Heart left ventricle (tissue), 16 donors: ENCODE results near the gene GMCL1. TPM values are rescaled to one million over a fixed set of nuclear protein-coding genes. Genes with fewer than 3 reads are reported as not detected.

ENCODE experiments used
- ATAC-seq, 4 donors: fragments of 200-7000 bp; cut with Tn5 transposase; one replicate each; pipeline ENCODE4 v1.9.1; 2020 to 2022; ENCODE audit warnings: moderate library complexity in 4 of 4, mild to moderate bottlenecking in 3 of 4, moderate number of reproducible peaks in 1 of 4
- DNase-seq, 5 donors: peaks; one replicate each; pipeline ENCODE4 v3.0.0-alpha.2; 2020
- H3K27ac ChIP-seq, 12 donors: fragments of 200-600 bp; sonication (generic) in 4 of 12; one replicate each; pipeline versions ENCODE4 v1.5.0 to v1.8.0; 2016 to 2022; ENCODE audit warnings: mild to moderate bottlenecking in 2 of 12
- H3K27me3 ChIP-seq, 9 donors: fragments of 200-600 bp; sonication (generic) in 2 of 9; one replicate each; pipeline versions ENCODE4 v1.5.1 to v1.8.0; 2016 to 2022; ENCODE audit warnings: mild to moderate bottlenecking in 3 of 9
- H3K36me3 ChIP-seq, 9 donors: fragments of 200-600 bp; sonication (generic) in 2 of 9; one replicate each; pipeline versions ENCODE4 v1.5.0 to v1.8.0; 2018 to 2022; ENCODE audit warnings: mild to moderate bottlenecking in 2 of 9
- H3K4me1 ChIP-seq, 12 donors: fragments of 200-600 bp; sonication (generic) in 4 of 12; one replicate each; pipeline versions ENCODE4 v1.5.0 to v1.8.0; 2016 to 2022; ENCODE audit warnings: mild to moderate bottlenecking in 3 of 12
- H3K4me3 ChIP-seq, 12 donors: fragments of 200-600 bp; sonication (generic) in 4 of 12; one replicate each; pipeline versions ENCODE4 v1.5.0 to v1.8.0; 2017 to 2022; ENCODE audit warnings: mild to moderate bottlenecking in 9 of 12, moderate library complexity in 4 of 12
- H3K9me3 ChIP-seq, 12 donors: fragments of 200-600 bp; sonication (generic) in 4 of 12; one replicate each; pipeline versions ENCODE4 v1.5.0 to v1.8.0; 2016 to 2022; ENCODE audit warnings: mild to moderate bottlenecking in 1 of 12
- POLR2A ChIP-seq, 2 donors: fragments of 450-650 bp; IDR thresholded peaks; one replicate each; pipeline ENCODE4 v1.6.1; 2017; ENCODE audit warnings: antibody characterized with exemption in 2 of 2, mild to moderate bottlenecking in 2 of 2, moderate library complexity in 2 of 2
- WGBS, 4 donors: extraction: QIAGEN DNeasy Blood & Tissue Kit in 2 of 4; methylation state at CpG; one replicate each; pipeline versions ENCODE4 v1.1.5 to v1.1.7; 2013 to 2018; 5-methylcytosine and 5-hydroxymethylcytosine counted together
- intact Hi-C, 10 donors: fragments of 100-400 bp; cut with DNase I; formaldehyde crosslinking; loops; one replicate each; pipeline versions ENCODE4 v1.11.1 to v1.14.2; 2022
- polyA plus RNA-seq, 2 donors: library from polyadenylated mRNA; stranded (reverse); fragments of 200-250 nt; gene quantifications; one replicate each; pipeline ENCODE4 v1.2.3, GENCODE V29; 2013
- total RNA-seq, 9 donors: library from RNA; depleted of rRNA in 2 of 9; stranded (reverse); fragments of >200 nt in 2 of 9; fragmentation: NEBNext Ultra II Directional in 3 of 9; extraction: Animal tissue kit (Norgen Biotek cat#: 25700) in 3 of 9; gene quantifications; one replicate each; pipeline versions ENCODE4 v1.1.0 to v1.2.4, GENCODE V29; 2016 to 2023
- TF ChIP-seq, protein P1 (sequence below), 12 donors: fragments of 200-600 bp; sonication (generic) in 4 of 12; IDR thresholded peaks; one replicate each; pipeline versions ENCODE4 v1.5.0 to v1.8.0; 2018 to 2022; ENCODE audit warnings: antibody characterized with exemption in 12 of 12, mild to moderate bottlenecking in 5 of 12
- donor health status: ischemic (EF 13 %, LVEDD 7.1; RV severe dilation, severe dysfunction).
- donor health status: healthy with polysubstance abuse.
- donor health status: DM: no; HTN: yes; CAD: no.
- donor health status: DM: no; HTN: no; CAD: no.
- donor health status: ischemic (EF 25% LVEDD 6.9; RV normal size, moderate dysfunction).
- donor health status: ischemic (EF 25% LVEDD 5.7; RV mildly dilated, moderate dysfunction).
- donor health status: healthy.
- donor health status: DM: yes; HTN: yes; CAD: no.
- donor health status: ischemic (EF 35%, LVEDD 5.7; RV mildly dilated, moderate dysfunction).
- donor health status: nonischemic (EF 11% LVEDD 7.7; RV severe dilation, severe dysfunction).
- donor health status: DM: yes; HTN: yes; CAD: no.
- donor health status: PGD.
- donor health status: ischemic (EF 29% LVEDD 5.4; RV normal size, mild dysfunction).
- donor health status: nonischemic (EF 23%, LVEDD 6.1; RV moderate dilation, normal function).

The GMCL1 gene
- total and polyA plus RNA-seq, 11 donors: 1.8 to 7.2 (median 5.0) TPM

DNA sequence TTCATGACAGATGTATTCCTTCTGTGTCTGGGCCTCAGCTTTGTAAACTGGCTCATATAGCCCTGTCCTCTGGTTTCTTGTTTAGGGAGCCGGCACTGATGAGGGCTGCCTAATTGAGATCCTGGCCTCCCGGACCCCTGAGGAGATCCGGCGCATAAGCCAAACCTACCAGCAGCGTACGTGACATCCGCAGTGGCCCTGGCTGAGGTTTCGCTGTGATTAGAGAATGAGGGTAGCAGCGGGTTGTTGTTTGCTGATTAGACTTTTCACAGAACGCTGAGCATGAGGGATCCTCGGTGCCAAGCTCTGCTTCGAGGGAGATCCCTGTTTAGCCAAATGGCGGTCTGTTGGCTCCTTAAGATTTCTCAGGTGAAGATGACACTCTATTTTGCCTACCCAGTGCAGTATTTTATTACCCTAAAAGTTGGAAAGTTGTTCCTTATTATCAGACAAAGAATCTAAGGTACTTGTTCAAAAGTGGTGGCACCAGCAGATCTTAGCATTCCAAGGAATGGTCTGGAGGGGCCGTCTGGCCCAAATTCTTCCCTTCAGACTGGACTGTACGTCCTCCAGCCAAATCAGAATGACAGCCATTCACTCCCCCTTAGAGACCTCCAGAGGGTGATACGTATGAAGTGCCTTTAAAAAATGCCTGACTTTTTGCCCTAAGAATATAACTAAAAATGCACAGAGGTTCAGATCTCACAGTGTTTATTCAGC, 21.5 kb upstream of the GMCL1 start:
- Histone ChIP-seq H3K27me3 (no peaks in the 10 kb centered on the region), H3K4me3 (no peak overlapping the region), H3K36me3 (peaks cover 0 to 91% (median 75%) of the 10 kb centered on the region in 9 donors), H3K9me3 (no peaks in the 10 kb centered on the region), H3K27ac (no peak overlapping the region), H3K4me1 (peaks cover 0 to 6% (median 0%) of the 10 kb centered on the region in 12 donors)
- no peak for DNase-seq
- intact Hi-C loops: no loop called here
- TF ChIP-seq, protein P1, sequence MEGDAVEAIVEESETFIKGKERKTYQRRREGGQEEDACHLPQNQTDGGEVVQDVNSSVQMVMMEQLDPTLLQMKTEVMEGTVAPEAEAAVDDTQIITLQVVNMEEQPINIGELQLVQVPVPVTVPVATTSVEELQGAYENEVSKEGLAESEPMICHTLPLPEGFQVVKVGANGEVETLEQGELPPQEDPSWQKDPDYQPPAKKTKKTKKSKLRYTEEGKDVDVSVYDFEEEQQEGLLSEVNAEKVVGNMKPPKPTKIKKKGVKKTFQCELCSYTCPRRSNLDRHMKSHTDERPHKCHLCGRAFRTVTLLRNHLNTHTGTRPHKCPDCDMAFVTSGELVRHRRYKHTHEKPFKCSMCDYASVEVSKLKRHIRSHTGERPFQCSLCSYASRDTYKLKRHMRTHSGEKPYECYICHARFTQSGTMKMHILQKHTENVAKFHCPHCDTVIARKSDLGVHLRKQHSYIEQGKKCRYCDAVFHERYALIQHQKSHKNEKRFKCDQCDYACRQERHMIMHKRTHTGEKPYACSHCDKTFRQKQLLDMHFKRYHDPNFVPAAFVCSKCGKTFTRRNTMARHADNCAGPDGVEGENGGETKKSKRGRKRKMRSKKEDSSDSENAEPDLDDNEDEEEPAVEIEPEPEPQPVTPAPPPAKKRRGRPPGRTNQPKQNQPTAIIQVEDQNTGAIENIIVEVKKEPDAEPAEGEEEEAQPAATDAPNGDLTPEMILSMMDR (IDR thresholded peaks at IDR 0.05): no peak
- TF ChIP-seq POLR2A (IDR thresholded peaks at IDR 0.05): no peak
- WGBS, 4 donors: 93 to 97% (median 94%) methylated on average over 10 to 16 of the region's 16 CpGs
- no peak for ATAC-seq

DNA sequence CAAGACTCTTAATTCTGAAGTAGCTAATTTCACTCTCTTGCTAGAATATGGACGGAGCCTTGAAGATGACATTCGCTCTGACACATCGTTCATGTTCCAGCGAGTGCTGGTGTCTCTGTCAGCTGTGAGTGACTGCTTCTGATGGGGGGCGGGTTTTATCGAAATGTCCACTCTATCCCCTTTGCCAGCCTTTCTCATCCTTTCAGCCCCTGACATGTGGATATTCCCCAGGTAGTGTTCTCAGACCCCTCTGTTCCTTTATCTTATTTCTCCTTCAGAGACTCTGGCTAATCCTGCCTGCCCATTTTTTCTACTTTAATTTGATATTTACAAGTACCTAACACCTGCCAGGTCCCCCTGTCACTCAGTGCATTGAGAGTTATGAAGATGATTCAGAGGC, 18.9 kb upstream of the GMCL1 start:
- H3K4me3 ChIP-seq: no peak overlapping the region
- H3K9me3 ChIP-seq: no peaks in the 10 kb centered on the region
- H3K27me3 ChIP-seq: no peaks in the 10 kb centered on the region
- TF ChIP-seq, protein P1 (IDR thresholded peaks at IDR 0.05): no peak
- ATAC-seq (no peak), DNase-seq (no peak)
- H3K27ac ChIP-seq: no peak overlapping the region
- intact Hi-C loops: loop anchor here in 3 of 10 donors (10.0 kb wide), 2 partner anchors 246 to 256 kb away; no protein-coding TSS in a partner anchor
- no peaks in the 10 kb centered on the region for H3K4me1 ChIP-seq
- peaks cover 0 to 92% (median 70%) of the 10 kb centered on the region in 9 donors for H3K36me3 ChIP-seq
- 93 to 96% (median 94%) methylated on average over 6 of the region's 6 CpGs for WGBS, 4 donors

DNA sequence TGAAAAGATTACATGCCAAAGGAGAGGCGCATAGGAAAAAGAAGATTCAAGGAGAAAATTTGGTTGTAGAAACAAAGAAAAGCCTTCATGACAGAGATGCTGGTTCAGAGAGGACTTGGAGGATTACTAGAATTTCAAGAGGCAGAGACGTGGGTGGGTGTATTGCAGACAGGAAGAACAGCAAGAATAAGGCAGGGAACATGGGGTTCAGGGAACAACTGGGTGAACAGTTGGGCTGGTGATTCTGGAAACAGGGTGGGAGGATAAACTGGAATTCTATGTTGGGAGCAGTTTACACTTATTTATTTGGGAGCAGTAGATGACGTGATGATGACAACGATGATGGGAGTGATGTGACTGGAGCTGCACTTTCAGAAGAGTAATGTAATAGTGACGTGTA, 18.4 kb upstream of the GMCL1 start:
- intact Hi-C loops: loop anchor here in 3 of 10 donors (10.0 kb wide), 2 partner anchors 246 to 256 kb away; no protein-coding TSS in a partner anchor
- Histone ChIP-seq H3K9me3 (no peaks in the 10 kb centered on the region), H3K4me1 (no peaks in the 10 kb centered on the region), H3K27ac (no peak overlapping the region), H3K27me3 (no peaks in the 10 kb centered on the region), H3K36me3 (peaks cover 0 to 92% (median 66%) of the 10 kb centered on the region in 9 donors), H3K4me3 (no peak overlapping the region)
- WGBS, 4 donors: 90 to 92% (median 91%) methylated on average over 5 of the region's 5 CpGs
- ATAC-seq: no peak
- DNase-seq: no peak
- no peak for TF ChIP-seq POLR2A (IDR thresholded peaks at IDR 0.05)
- TF ChIP-seq, protein P1 (IDR thresholded peaks at IDR 0.05): no peak

DNA sequence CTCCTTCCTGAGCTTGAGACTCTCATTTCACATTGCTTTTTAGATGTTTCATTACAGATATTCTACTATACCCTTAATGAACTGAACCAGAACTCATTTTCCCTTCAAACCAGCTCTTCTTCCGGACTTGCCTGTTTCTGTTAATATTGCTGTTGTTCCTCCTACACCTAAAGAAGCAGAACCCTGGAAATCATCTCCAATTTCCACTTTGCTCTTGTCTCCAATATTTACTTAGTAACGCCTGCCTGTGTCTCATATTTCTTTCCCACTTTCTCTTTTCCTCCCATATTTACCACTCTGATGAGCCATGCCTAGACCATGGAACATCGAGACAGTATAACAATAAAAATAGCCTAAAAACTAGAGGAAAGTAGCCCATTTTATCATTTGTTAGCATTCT, 17.9 kb upstream of the GMCL1 start:
- no peak for TF ChIP-seq POLR2A (IDR thresholded peaks at IDR 0.05)
- TF ChIP-seq, protein P1 (IDR thresholded peaks at IDR 0.05): no peak
- ATAC-seq (no peak), DNase-seq (no peak)
- H3K4me1 ChIP-seq: peaks cover 0 to under 1% (median 0%) of the 10 kb centered on the region in 12 donors
- intact Hi-C loops: loop anchor here in 3 of 10 donors (10.0 kb wide), 2 partner anchors 247 to 257 kb away; no protein-coding TSS in a partner anchor
- H3K9me3 ChIP-seq: no peaks in the 10 kb centered on the region
- H3K36me3 ChIP-seq: peaks cover 0 to 87% (median 60%) of the 10 kb centered on the region in 9 donors
- no peak overlapping the region for H3K27ac ChIP-seq
- WGBS, 4 donors: 89 to 97% (median 94%) methylated on average over 3 of the region's 3 CpGs
- H3K4me3 ChIP-seq: no peak overlapping the region
- no peaks in the 10 kb centered on the region for H3K27me3 ChIP-seq
